Loucy (cell line): ENCODE results near the gene INTS11.

Experiments used
- EZH2phosphoT487 ChIP-seq: fragments of 200-600 bp; IDR thresholded peaks from 2 replicates; pipeline ENCODE4 v1.6.1; 2018; ENCODE audit warnings: antibody characterized with exemption, mild to moderate bottlenecking, moderate library complexity, borderline replicate concordance
- TF ChIP-seq, protein P1 (sequence below): fragments of 200-600 bp; sonication (generic); conservative IDR thresholded peaks from 2 replicates; pipeline ENCODE4 v1.5.1; 2014; ENCODE audit warnings: mild to moderate bottlenecking, antibody characterized with exemption, low read length

GRCh38 chr1:1342584-1343115 lies 18.2 kb upstream of the INTS11 start:
- TF ChIP-seq, protein P1, sequence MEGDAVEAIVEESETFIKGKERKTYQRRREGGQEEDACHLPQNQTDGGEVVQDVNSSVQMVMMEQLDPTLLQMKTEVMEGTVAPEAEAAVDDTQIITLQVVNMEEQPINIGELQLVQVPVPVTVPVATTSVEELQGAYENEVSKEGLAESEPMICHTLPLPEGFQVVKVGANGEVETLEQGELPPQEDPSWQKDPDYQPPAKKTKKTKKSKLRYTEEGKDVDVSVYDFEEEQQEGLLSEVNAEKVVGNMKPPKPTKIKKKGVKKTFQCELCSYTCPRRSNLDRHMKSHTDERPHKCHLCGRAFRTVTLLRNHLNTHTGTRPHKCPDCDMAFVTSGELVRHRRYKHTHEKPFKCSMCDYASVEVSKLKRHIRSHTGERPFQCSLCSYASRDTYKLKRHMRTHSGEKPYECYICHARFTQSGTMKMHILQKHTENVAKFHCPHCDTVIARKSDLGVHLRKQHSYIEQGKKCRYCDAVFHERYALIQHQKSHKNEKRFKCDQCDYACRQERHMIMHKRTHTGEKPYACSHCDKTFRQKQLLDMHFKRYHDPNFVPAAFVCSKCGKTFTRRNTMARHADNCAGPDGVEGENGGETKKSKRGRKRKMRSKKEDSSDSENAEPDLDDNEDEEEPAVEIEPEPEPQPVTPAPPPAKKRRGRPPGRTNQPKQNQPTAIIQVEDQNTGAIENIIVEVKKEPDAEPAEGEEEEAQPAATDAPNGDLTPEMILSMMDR: no peak
- no peak for TF ChIP-seq EZH2phosphoT487
